HepG2 (cell line): ENCODE results near the gene UBE2G2. TPM values are rescaled to one million over a fixed set of nuclear protein-coding genes. Genes with fewer than 3 reads are reported as not detected.
A peak's percentile ranks its signal among the peaks of the same experiment; 100 is the strongest.

Experiments used
- AGO2 ChIP-seq: fragments of 200-400 bp; formaldehyde crosslinking; optimal IDR thresholded peaks from 2 replicates; pipeline ENCODE3; 2017; ENCODE audit warnings: mild to moderate bottlenecking, low read depth, low read length, moderate library complexity
- BORCS8-MEF2B ChIP-seq: sonication (generic); formaldehyde crosslinking; IDR thresholded peaks from 2 replicates; pipeline ENCODE4 v1.8.0; 2022; ENCODE audit warnings: mild to moderate bottlenecking, missing genetic modification reagents
- CAMTA2 ChIP-seq: sonication (generic); formaldehyde crosslinking; IDR thresholded peaks from 2 replicates; pipeline ENCODE4 v1.4.0; 2020; ENCODE audit warnings: mild to moderate bottlenecking, missing genetic modification reagents, borderline replicate concordance
- GMEB2 ChIP-seq: IDR thresholded peaks from 2 replicates; pipeline ENCODE4 v1.6.1; 2016; ENCODE audit warnings: missing biosample characterization, missing genetic modification reagents, low read depth
- HNF4G ChIP-seq, 2 experiments: sonication (generic) in 1 of 2; formaldehyde crosslinking in 1 of 2; IDR thresholded peaks; 2 replicates each; pipeline versions ENCODE4 v1.4.0 to v1.6.1; 2011 to 2020; ENCODE audit warnings: borderline replicate concordance in 2 of 2, low read depth in 2 of 2, mild to moderate bottlenecking in 2 of 2, low read length in 1 of 2, missing genetic modification reagents in 1 of 2, moderate library complexity in 1 of 2
- HNRNPK ChIP-seq: fragments of 200-400 bp; formaldehyde crosslinking; IDR thresholded peaks from 2 replicates; pipeline ENCODE4 v1.6.1; 2018; ENCODE audit warnings: low read length, low read depth, moderate library complexity, mild to moderate bottlenecking; ENCODE audit not compliant: poor library complexity, severe bottlenecking
- IKZF4 ChIP-seq: sonication (generic); formaldehyde crosslinking; IDR thresholded peaks from 2 replicates; pipeline ENCODE4 v1.5.1; 2020; ENCODE audit warnings: borderline replicate concordance, mild to moderate bottlenecking, low read depth, missing genetic modification reagents; ENCODE audit errors: not compliant biosample characterization
- IRF1 ChIP-seq: sonication (generic); formaldehyde crosslinking; IDR thresholded peaks from 2 replicates; pipeline ENCODE4 v1.4.0; 2020; ENCODE audit warnings: low read depth, mild to moderate bottlenecking, missing genetic modification reagents
- NCOA5 ChIP-seq: sonication (generic); formaldehyde crosslinking; IDR thresholded peaks from 2 replicates; pipeline ENCODE4 v1.4.0; 2020; ENCODE audit warnings: missing genetic modification reagents
- TBX3 ChIP-seq: fragments of 450-650 bp; IDR thresholded peaks from 2 replicates; pipeline ENCODE4 v1.6.1; 2017; ENCODE audit warnings: antibody characterized with exemption, mild to moderate bottlenecking, inconsistent platforms, borderline replicate concordance
- ZBTB38 ChIP-seq: sonication (generic); formaldehyde crosslinking; IDR thresholded peaks from 2 replicates; pipeline ENCODE4 v1.5.1; 2020; ENCODE audit warnings: mild to moderate bottlenecking, missing genetic modification reagents
- ZBTB43 ChIP-seq: sonication (generic); formaldehyde crosslinking; conservative IDR thresholded peaks from 2 replicates; pipeline ENCODE4 v1.4.0; 2020; ENCODE audit warnings: missing genetic modification reagents
- ZBTB46 ChIP-seq: sonication (generic); formaldehyde crosslinking; IDR thresholded peaks from 2 replicates; pipeline ENCODE4 v1.4.0; 2020; ENCODE audit warnings: mild to moderate bottlenecking, missing genetic modification reagents, borderline replicate concordance
- ZFP36L1 ChIP-seq: sonication (generic); formaldehyde crosslinking; IDR thresholded peaks from 2 replicates; pipeline ENCODE4 v1.8.0; 2022; ENCODE audit warnings: mild to moderate bottlenecking, missing genetic modification reagents, moderate library complexity
- ZHX2 ChIP-seq, 2 experiments: sonication (generic) in 1 of 2; formaldehyde crosslinking in 1 of 2; IDR thresholded peaks; 2 replicates each; pipeline versions ENCODE4 v1.6.1 to v1.9.0; 2014 to 2022; ENCODE audit warnings: antibody characterized with exemption in 1 of 2, borderline replicate concordance in 1 of 2, inconsistent platforms in 1 of 2, low read depth in 1 of 2, missing genetic modification reagents in 1 of 2
- ZNF430 ChIP-seq: sonication (generic); formaldehyde crosslinking; IDR thresholded peaks from 2 replicates; pipeline ENCODE4 v1.9.0; 2021; ENCODE audit warnings: mild to moderate bottlenecking, missing genetic modification reagents
- ZNF543 ChIP-seq: sonication (generic); formaldehyde crosslinking; IDR thresholded peaks from 2 replicates; pipeline ENCODE4 v1.4.0; 2020; ENCODE audit warnings: mild to moderate bottlenecking, missing genetic modification reagents
- polyA plus RNA-seq, 8 experiments: library from polyadenylated mRNA; depleted of rRNA in 3 of 8; stranded (reverse) in 7 of 8; unstranded in 1 of 8; fragments of >200 nt; fragmentation: Illumina TruSeq in 4 of 8; extraction: Trizol in 4 of 8; gene quantifications; 2 replicates each; pipeline versions ENCODE4 v1.2.1 to v1.2.3, GENCODE V29; 2011 to 2016; ENCODE audit warnings: low read depth in 4 of 8, missing spikeins in 1 of 8, mixed read lengths in 1 of 8; ENCODE audit not compliant: insufficient read depth in 1 of 8
- total RNA-seq, 5 experiments: library from RNA; depleted of rRNA; stranded (reverse); fragments of >200 nt; fragmentation: Illumina TruSeq; extraction: Trizol; gene quantifications; 2 replicates each; pipeline ENCODE4 v1.2.3, GENCODE V29; 2016; ENCODE audit warnings: low read depth in 1 of 5

UBE2G2 gene
- total and polyA plus RNA-seq, 2 of the 13 experiments (the other 11 are each of a cell fraction or from before 2014, with no cell fraction given): 55.4 to 92.0 TPM

- TF ChIP-seq HNF4G (IDR thresholded peaks at IDR 0.05; ENCODE audit: borderline replicate concordance, low read depth, low read length) (no peak), HNF4G (CRISPR knock-in tag; IDR thresholded peaks at IDR 0.05; ENCODE audit: borderline replicate concordance, low read depth) (no peak), ZBTB46 (CRISPR knock-in tag) (no peak), AGO2 (peak; percentile 50), IRF1 (CRISPR knock-in tag) (no peak), NCOA5 (no peak), ZBTB43 (no peak), CAMTA2 (CRISPR knock-in tag) (0 out of 2 replicates have a peak, but pooled peaks have one; percentile 38), ZNF543 (CRISPR knock-in tag) (no peak), HNRNPK (no peak), ZFP36L1 (no peak), IKZF4 (CRISPR knock-in tag) (no peak), GMEB2 (CRISPR knock-in tag) (no peak), ZBTB38 (peak; percentile 85), ZHX2 (IDR thresholded peaks at IDR 0.05; ENCODE audit: low read depth) (no peak), ZHX2 (CRISPR knock-in tag; IDR thresholded peaks at IDR 0.05; ENCODE audit: borderline replicate concordance) (no peak), BORCS8-MEF2B (0 out of 2 replicates have a peak, but pooled peaks have one; percentile 7), ZNF430 (no peak), TBX3 (no peak)
These were observed 17.0 kb upstream of the UBE2G2 start (continued) for GRCh38 chr21:44818640-44819011.
